ENCODE data around the gene PRR19.

DNA sequence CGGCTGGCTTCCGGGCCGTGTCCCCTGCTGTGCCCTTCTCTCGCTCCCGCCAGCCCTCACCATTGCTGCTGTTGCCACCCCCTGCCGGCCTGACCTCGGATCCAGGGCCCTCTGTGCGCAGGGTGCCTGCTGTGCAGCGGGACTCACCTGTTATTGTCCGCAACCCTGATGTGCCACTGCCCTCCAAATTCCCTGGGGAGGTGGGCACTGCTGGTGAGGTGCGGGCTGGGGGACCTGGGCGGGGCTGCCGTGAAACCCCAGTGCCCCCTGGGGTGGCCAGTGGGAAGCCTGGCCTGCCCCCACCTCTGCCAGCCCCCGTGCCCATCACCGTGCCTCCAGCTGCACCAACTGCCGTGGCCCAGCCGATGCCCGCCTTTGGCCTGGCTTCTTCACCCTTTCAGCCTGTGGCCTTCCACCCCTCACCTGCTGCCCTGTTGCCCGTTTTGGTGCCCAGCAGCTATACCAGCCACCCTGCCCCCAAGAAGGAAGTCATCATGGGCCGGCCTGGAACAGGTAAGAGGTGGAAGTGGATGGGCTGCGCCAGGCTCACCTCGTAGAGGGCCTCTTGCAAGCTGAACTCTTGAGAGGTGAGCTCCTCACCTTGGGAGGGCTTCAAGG is 27.8 kb upstream of the PRR19 start:
- TF ChIP-seq, protein P1, sequence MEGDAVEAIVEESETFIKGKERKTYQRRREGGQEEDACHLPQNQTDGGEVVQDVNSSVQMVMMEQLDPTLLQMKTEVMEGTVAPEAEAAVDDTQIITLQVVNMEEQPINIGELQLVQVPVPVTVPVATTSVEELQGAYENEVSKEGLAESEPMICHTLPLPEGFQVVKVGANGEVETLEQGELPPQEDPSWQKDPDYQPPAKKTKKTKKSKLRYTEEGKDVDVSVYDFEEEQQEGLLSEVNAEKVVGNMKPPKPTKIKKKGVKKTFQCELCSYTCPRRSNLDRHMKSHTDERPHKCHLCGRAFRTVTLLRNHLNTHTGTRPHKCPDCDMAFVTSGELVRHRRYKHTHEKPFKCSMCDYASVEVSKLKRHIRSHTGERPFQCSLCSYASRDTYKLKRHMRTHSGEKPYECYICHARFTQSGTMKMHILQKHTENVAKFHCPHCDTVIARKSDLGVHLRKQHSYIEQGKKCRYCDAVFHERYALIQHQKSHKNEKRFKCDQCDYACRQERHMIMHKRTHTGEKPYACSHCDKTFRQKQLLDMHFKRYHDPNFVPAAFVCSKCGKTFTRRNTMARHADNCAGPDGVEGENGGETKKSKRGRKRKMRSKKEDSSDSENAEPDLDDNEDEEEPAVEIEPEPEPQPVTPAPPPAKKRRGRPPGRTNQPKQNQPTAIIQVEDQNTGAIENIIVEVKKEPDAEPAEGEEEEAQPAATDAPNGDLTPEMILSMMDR (IDR thresholded peaks at IDR 0.05) = no peak
- TF ChIP-seq POLR2A (IDR thresholded peaks at IDR 0.05) = no peak
